Breast epithelium (tissue), 4 donors: Measurements from ENCODE around the gene RBP5. TPM values are rescaled to one million over a fixed set of nuclear protein-coding genes. Genes with fewer than 3 reads are reported as not detected.

Experiments used
- DNase-seq, 2 donors: peaks; one replicate each; pipeline ENCODE4 v3.0.0-alpha.2; 2019; ENCODE audit warnings: low spot score in 2 of 2
- H3K27ac ChIP-seq, 2 donors: fragments of 200-600 bp; sonication (generic) in 1 of 2; one replicate each; pipeline ENCODE4 v1.5.1; 2016 to 2019; ENCODE audit warnings: mild to moderate bottlenecking in 1 of 2
- H3K27me3 ChIP-seq, 2 donors: fragments of 200-600 bp; sonication (generic) in 1 of 2; one replicate each; pipeline versions ENCODE4 v1.5.1 to v1.6.0; 2017 to 2019; ENCODE audit warnings: control low read depth in 1 of 2, mild to moderate bottlenecking in 1 of 2
- H3K36me3 ChIP-seq: fragments of 200-600 bp; one replicate; pipeline ENCODE4 v1.5.1; 2019
- H3K4me1 ChIP-seq, 2 donors: fragments of 200-600 bp; sonication (generic); one replicate each; pipeline ENCODE4 v1.5.1; 2016 to 2019; ENCODE audit warnings: control low read depth in 1 of 2
- H3K4me3 ChIP-seq, 3 donors: fragments of 200-600 bp; sonication (generic); 1 replicate in 2 of 3; 2 replicates in 1 of 3; pipeline ENCODE4 v1.5.1; 2016 to 2019; ENCODE audit warnings: mild to moderate bottlenecking in 3 of 3, moderate library complexity in 2 of 3
- H3K9me3 ChIP-seq, 2 donors: fragments of 200-600 bp; sonication (generic) in 1 of 2; one replicate each; pipeline ENCODE4 v1.5.1; 2016 to 2019; ENCODE audit warnings: control low read depth in 1 of 2
- POLR2A ChIP-seq: fragments of 450-650 bp; IDR thresholded peaks from one replicate; pipeline ENCODE4 v1.6.1; 2016; ENCODE audit warnings: antibody characterized with exemption, mild to moderate bottlenecking, moderate library complexity
- POLR2AphosphoS5 ChIP-seq, 3 donors: sonication (generic); formaldehyde crosslinking; IDR thresholded peaks; one replicate each; pipeline ENCODE4 v1.6.1; 2017; ENCODE audit warnings: antibody characterized with exemption in 3 of 3
- intact Hi-C: fragments of 100-400 bp; cut with DNase I; formaldehyde crosslinking; loops from one replicate; pipeline ENCODE4 v1.15.1; 2023; ENCODE audit warnings: low total_unique reads
- total RNA-seq, 3 donors: library from RNA; depleted of rRNA; stranded (reverse); fragments of >200 nt; gene quantifications; one replicate each; pipeline ENCODE4 v1.1.0, GENCODE V29; 2016
- TF ChIP-seq, protein P1 (sequence below), 3 donors: fragments of 450-650 bp; IDR thresholded peaks; one replicate each; pipeline ENCODE4 v1.5.1; 2016 to 2017; ENCODE audit warnings: antibody characterized with exemption in 3 of 3, mild to moderate bottlenecking in 3 of 3, moderate library complexity in 3 of 3

Gene RBP5
- total RNA-seq, 3 donors from 2014 or later: 1.1 to 3.3 (median 2.9) TPM

DNA sequence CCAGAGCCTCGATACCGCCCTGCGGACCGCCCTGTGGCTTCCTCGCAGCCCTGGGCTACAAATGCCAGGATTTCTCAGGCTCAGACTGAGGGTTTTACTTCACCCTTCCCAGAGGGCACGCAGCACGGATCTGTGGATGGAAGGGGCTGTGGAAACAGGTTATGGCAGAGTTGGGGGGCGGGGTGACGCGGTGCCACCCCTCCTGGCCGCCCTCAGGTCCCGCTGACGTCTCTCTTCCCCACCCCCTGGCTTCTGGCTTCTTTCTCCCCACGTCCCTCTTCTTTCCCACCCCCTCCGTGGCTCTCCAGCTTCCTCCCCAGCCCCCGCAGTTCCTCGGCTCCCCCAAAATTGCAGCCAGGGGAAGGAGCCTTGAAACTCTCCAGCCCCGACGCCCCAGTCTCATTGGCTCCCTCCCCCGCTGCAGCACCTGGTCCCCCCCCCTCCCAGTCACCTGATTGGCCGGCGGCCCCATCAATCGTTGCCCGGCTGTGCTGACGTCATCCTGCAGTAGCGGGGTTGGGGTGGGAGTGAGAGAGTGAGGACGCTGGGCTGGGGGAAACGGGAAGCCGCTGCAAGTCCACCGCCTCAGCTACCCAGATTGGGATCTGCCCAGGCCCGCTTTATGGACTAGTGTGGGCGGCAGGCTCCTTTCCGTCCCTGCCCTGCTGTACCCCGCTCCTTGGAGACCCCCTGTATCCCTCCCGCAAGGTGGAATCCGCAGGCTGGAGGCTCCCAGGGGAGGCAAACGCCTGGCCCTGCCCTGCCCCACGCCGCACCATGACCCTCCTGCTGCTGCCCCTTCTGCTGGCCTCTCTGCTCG, 1.4 kb upstream of the RBP5 start, which contains the start of gene CLSTN3:
TSS of gene CLSTN3 (plus strand) at position 500 of the 820 bp plus-strand sequence. CDS start at position 778, 278 bp downstream.
- Histone ChIP-seq H3K9me3 (no peaks in the 10 kb centered on the region), H3K4me1 (no peaks in the 10 kb centered on the region), H3K27me3 (no peaks in the 10 kb centered on the region), H3K4me3 (peak within 1 kb of the TSS; percentile 48 to 90 (median 76)), H3K36me3 (no peaks in the 10 kb centered on the region), H3K27ac (peak within 1 kb of the TSS; percentile 85 to 93)
- intact Hi-C loops: no loop called here
- TF ChIP-seq POLR2A: no peak
- peak in 1 of 3 donors; percentile 46 for TF ChIP-seq POLR2AphosphoS5 (IDR thresholded peaks at IDR 0.05)
- peak; percentile 82 for DNase-seq

DNA sequence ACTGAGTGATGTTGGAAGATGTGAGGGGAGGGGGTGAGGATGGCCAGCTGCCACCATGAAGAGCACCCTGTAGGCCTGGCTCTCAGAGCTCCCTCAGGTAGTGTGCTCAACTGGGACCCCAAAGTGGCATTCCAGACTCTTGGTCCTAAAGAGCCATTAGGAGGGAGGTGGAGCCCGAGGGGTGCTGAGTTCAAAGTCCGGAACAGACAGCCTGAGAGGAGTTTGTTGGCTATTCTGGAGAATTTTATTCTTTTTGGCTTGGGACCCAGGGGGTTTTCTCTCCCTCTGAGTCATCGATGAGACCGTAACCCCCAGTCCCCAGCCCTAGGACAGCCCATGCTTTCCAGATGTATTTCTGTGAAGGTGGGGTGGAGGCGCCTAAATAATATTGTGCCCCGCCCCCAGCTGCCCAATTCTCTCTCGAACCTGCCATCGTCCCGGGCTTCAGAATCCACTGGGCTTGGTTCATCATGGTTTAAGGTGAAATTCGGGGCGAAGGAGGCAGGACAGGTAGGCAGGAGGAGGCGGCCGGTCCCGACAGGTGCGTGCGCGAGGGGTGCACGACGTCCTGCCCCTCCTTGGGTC, 690 bp upstream of the RBP5 start:
- intact Hi-C loops: no loop called here
- H3K27me3 ChIP-seq: no peaks in the 10 kb centered on the region
- peak overlapping the region; percentile 48 to 90 (median 76) for H3K4me3 ChIP-seq
- peak overlapping the region; percentile 85 to 93 for H3K27ac ChIP-seq
- no peak for DNase-seq
- H3K36me3 ChIP-seq: no peaks in the 10 kb centered on the region
- TF ChIP-seq, protein P1, sequence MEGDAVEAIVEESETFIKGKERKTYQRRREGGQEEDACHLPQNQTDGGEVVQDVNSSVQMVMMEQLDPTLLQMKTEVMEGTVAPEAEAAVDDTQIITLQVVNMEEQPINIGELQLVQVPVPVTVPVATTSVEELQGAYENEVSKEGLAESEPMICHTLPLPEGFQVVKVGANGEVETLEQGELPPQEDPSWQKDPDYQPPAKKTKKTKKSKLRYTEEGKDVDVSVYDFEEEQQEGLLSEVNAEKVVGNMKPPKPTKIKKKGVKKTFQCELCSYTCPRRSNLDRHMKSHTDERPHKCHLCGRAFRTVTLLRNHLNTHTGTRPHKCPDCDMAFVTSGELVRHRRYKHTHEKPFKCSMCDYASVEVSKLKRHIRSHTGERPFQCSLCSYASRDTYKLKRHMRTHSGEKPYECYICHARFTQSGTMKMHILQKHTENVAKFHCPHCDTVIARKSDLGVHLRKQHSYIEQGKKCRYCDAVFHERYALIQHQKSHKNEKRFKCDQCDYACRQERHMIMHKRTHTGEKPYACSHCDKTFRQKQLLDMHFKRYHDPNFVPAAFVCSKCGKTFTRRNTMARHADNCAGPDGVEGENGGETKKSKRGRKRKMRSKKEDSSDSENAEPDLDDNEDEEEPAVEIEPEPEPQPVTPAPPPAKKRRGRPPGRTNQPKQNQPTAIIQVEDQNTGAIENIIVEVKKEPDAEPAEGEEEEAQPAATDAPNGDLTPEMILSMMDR (IDR thresholded peaks at IDR 0.05): no peak
- TF ChIP-seq POLR2A: no peak
- TF ChIP-seq POLR2AphosphoS5 (IDR thresholded peaks at IDR 0.05): no peak
- no peaks in the 10 kb centered on the region for H3K4me1 ChIP-seq
- H3K9me3 ChIP-seq: no peaks in the 10 kb centered on the region

DNA sequence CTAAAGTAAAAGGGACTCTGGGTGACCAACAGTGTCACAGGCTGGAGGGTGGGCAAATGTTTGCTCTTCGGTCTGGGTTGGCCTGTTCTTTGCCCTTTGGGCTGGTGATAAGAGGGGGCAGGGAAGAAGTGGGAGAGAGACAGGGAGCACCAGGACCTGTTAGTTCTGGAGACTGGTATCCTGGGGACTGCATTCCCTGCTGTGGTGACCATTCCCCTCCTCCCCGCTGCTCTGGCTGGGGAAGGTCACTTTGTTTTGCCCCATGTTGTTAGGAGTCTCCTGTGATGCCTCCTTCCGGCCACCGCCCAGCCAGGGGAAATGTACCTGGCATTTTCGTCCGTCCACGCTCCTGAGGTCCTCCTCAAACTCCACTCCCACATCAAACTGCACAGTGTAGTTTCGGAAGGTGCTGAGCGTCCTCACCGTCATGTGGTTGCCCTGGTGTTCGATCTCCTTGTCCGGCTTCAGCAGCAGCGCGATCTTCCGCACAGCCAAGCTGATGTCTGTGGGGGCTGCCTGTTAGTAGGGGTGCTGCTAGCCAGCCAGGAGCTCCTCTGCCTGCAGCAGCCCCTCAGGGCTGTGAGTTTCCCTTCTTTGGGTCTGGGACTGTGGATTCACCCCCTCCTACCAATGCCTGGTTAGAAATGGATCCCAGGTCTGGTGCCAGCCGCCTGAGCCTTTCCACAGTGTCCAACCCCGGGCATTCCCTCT, 618 bp downstream of the RBP5 start:
- Histone ChIP-seq H3K9me3 (no peaks in the 10 kb centered on the region), H3K27me3 (no peaks in the 10 kb centered on the region), H3K36me3 (no peaks in the 10 kb centered on the region), H3K4me1 (no peaks in the 10 kb centered on the region), H3K4me3 (peak overlapping the region in 2 of 3 donors; percentile 25 to 90), H3K27ac (peak overlapping the region; percentile 13 to 93)
- no peak for DNase-seq
- intact Hi-C loops: no loop called here
- no peak for TF ChIP-seq POLR2AphosphoS5 (IDR thresholded peaks at IDR 0.05)
- TF ChIP-seq, protein P1 (IDR thresholded peaks at IDR 0.05): no peak
- no peak for TF ChIP-seq POLR2A

DNA sequence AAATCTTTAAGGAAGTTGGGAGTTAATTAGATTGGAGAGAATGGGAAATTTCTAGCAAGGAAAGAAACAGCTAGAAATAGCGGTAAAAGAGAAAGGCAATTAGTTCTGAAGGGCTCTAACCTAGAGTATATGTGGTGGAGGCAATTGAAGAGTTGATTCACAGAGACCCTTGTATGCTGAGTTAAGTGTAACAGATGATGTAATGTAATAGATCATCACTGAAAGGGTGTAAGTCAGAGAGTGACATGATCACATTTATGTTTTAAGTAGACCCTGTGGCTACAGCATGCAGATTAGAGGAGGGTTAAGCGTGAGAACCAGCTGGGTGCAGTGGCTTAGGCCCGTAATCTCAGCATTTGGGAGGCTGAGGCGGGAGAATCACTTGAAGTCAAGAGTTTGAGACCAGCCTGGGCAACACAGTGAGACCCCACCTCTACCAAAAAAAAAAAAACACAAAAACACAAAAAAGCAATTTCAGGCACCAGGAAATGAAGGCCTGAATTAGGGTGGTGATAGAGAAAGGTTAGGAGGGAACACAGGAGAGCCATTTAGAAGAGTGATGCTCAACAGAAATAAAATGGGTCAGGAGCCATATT, 3.0 kb downstream of the RBP5 start:
- Histone ChIP-seq H3K27me3 (no peaks in the 10 kb centered on the region), H3K27ac (no peak overlapping the region), H3K9me3 (no peaks in the 10 kb centered on the region), H3K4me1 (no peaks in the 10 kb centered on the region), H3K36me3 (no peaks in the 10 kb centered on the region), H3K4me3 (no peak overlapping the region)
- intact Hi-C loops: no loop called here
- DNase-seq: no peak
- TF ChIP-seq POLR2AphosphoS5 (IDR thresholded peaks at IDR 0.05): no peak
- TF ChIP-seq, protein P1 (IDR thresholded peaks at IDR 0.05): no peak
- no peak for TF ChIP-seq POLR2A

DNA sequence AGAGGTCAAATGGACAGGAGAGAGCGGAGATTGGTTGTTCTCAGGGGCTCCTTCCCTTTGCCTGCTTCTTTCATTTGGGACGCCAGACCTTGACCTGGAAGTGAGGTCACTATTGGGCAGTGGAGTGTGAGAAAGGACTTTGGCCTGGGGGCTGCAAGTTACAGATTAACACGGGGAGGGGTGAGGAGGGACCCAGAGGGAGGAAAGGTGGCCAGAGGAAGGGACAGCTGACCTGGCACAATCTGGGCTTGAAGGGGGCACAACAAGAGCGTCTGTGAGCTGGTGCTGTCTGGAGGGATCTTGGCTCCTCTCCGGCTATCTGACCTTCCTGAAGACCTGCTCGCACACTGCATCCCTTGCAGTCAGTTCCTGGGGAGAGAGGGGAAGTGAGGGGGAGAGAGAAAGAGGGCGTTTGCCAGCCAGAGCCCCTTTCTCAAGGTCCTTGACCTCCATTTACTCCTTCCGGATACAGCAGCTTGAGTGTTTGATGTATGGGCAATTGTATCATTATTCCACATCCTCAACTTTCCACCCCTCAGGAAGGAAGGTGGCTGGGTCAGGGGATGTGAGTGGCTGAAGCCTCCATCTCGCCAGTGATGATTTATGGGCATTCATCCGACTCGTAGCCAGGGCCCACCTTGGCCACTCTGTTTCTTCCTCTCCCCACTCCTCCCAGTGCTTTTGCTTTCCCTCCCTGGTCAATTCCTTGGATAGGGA, 4.7 kb downstream of the RBP5 start:
- TF ChIP-seq POLR2A (no peak), POLR2AphosphoS5 (IDR thresholded peaks at IDR 0.05) (no peak)
- TF ChIP-seq, protein P1 (IDR thresholded peaks at IDR 0.05): no peak

More for the DNA sequence above, 4.7 kb downstream of the RBP5 start:
- Histone ChIP-seq H3K9me3 (no peaks in the 10 kb centered on the region), H3K27me3 (no peaks in the 10 kb centered on the region), H3K4me3 (no peak overlapping the region), H3K4me1 (no peaks in the 10 kb centered on the region), H3K27ac (peak overlapping the region in 1 of 2 donors; percentile 72), H3K36me3 (no peaks in the 10 kb centered on the region)
- no peak for DNase-seq
- intact Hi-C loops: no loop called here
